ENCODE results near the gene CCDC136. TPM values are rescaled to one million over a fixed set of nuclear protein-coding genes. Genes with fewer than 3 reads are reported as not detected.

The CCDC136 gene
- total RNA-seq, 1 donor from 2014 or later, result 1.3 TPM

DNA sequence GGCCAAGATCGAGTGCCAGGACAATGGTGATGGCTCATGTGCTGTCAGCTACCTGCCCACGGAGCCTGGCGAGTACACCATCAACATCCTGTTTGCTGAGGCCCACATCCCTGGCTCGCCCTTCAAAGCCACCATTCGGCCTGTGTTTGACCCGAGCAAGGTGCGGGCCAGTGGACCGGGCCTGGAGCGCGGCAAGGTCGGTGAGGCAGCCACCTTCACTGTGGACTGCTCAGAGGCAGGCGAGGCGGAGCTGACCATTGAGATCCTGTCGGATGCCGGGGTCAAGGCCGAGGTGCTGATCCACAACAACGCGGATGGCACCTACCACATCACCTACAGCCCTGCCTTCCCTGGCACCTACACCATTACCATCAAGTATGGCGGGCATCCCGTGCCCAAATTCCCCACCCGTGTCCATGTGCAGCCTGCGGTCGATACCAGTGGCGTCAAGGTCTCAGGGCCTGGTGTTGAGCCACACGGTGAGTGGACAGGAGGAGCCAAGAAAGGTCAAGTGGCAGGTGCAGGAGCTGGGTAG lies 53.1 kb downstream of the CCDC136 start:
- no peak for DNase-seq (ENCODE audit: low read depth in 2 of 2)

DNA sequence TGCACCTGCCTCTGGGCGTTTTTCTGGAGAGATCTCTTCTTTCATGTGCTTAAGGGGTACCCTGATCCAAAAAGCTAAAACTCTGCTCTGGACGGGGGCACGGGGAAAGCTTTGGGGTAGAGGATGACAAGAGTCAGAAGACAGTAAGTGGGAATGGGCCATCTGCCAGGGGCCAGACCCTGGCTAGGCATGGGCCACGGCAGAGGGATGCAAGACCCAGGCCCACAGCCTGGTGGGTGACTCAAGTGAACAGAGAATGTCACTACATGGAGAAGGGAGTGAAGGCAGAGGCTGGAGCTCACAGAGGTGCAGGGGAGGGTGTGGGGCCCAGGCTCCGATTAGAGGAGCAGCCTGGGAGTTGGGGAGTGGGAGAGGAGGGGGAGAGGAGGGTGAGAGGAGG lies 53.7 kb downstream of the CCDC136 start:
- no peak for DNase-seq (ENCODE audit: low read depth in 2 of 2)

DNA sequence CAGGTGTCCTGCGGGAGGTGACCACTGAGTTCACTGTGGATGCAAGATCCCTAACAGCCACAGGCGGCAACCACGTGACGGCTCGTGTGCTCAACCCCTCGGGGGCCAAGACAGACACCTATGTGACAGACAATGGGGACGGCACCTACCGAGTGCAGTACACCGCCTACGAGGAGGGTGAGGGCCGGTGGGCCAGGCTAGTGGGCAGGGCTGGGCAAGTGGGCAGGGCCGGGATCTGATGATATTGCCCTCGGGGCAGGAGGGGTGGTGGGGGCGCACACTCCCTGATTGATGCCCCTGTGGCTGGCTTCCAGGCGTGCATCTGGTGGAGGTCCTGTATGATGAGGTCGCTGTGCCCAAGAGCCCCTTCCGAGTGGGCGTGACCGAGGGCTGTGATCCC lies 54.2 kb downstream of the CCDC136 start:
- no peak for DNase-seq (ENCODE audit: low read depth in 2 of 2)

DNA sequence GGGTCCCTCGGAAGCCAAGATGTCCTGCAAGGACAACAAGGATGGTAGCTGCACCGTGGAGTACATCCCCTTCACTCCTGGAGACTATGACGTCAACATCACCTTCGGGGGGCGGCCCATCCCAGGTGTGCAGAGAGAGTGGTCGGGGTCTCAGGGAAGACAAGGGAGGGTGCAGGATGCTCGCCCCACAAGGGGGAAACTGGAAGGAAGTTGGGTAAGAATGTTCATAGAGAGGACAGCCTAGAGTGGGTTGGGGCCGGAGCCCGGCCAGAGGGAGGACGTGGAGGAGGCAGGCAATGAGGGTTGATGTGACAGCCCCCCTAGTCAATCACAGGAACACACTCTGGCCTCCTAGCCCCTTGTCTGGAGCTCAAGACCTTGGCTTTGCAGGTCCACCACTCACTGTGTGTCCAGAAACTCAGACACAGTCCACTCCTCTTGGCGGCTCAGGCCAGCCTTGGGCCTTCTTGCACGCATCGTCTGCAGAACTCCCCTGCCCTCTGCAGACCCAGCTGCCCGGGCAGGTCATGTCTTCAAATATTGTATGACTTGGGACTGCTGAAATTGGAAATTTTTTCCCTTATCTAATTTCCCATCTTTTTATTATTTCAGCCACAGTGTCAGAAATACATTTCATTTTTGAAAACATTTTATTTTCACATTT lies 55.1 kb downstream of the CCDC136 start:
- DNase-seq (ENCODE audit: low read depth in 2 of 2), result no peak

DNA sequence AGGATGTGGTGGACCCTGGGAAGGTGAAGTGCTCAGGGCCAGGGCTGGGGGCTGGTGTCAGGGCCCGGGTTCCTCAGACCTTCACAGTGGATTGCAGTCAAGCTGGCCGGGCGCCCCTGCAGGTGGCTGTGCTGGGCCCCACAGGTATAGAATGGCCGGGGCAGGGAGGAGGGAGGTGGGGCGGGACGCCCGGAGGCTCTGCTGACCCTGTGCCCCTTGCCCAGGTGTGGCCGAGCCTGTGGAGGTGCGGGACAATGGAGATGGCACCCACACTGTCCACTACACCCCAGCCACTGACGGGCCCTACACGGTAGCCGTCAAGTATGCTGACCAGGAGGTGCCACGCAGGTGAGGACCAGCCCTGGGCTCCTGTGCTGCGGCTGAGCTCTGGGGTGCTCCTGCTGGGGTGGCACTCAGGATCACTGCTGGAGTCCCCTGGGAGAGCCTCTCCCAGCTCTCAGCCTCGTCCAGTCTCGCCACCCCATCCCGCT lies 56.0 kb downstream of the CCDC136 start:
- DNase-seq (ENCODE audit: low read depth in 2 of 2), result no peak

DNA sequence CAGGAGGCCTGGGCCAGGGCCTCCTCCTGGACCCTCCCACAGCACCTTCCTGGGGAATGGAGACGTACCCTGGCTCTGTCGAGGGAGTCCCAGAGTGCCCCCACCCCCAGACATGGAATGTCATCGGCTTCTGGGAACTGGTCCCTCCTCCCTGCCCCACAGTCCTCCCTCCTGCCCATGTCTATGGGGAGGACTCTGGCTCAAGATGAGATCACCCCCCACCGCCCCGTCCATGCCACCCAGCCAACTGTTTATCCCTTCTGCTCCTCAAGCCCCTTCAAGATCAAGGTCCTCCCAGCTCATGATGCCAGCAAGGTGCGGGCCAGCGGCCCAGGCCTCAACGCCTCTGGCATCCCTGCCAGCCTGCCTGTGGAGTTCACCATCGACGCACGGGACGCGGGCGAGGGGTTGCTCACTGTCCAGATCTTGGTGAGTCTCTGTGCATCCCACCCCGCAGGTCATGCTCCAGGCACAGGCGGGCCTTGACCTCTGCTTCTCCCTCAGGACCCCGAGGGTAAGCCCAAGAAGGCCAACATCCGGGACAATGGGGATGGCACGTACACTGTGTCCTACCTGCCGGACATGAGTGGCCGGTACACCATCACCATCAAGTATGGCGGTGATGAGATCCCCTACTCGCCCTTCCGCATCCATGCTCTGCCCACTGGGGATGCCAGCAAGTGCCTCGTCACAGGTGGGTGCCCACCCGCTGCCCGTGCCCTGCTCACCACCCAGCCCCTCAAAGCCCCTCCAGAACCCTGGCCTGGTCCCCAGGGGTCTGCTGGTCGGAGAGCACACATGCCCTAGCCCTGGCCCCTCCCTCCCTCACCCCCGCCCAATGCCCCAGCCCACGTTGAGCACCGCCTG lies 56.8 kb downstream of the CCDC136 start:
- no peak for DNase-seq (ENCODE audit: low read depth in 2 of 2)

DNA sequence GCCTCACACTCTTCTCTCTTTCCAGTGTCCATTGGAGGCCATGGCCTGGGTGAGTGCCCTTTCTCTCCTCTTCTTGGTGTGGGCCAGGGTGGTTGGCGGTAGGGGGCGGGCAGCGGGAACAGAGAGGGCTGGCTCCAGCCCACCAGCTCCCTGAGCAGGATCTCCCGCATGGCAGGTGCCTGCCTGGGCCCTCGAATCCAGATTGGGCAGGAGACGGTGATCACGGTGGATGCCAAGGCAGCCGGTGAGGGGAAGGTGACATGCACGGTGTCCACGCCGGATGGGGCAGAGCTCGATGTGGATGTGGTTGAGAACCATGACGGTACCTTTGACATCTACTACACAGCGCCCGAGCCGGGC lies 57.4 kb downstream of the CCDC136 start:
- no peak for DNase-seq (ENCODE audit: low read depth in 2 of 2)

DNA sequence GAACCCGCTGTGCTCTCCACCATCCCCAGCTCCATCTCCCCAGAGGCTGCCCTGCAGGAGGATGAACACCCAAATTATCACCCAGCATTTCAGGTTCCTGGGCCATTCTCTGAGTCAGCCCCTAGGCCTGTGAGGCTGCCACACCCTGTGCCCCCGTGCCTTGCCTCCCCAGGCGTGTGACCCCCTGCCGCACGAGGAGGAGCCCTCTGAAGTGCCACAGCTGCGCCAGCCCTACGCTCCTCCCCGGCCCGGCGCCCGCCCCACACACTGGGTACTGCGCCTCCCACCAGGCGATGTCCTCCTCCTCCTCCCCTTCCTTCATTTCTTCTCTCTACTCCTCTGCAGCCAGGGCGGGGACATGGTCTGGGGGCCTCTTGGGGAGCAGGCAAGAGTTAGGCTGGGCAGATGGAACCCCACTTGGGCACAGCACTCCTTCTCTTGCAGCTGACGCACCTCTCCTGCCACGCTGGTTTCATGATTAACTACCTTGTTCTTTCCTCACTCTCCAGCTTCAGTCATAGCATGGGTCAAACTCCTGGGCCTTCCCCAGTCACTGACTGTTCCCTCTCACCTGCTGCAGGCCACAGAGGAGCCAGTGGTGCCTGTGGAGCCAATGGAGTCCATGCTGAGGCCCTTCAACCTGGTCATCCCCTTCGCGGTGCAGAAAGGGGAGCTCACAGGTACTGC lies 58.2 kb downstream of the CCDC136 start:
- DNase-seq (ENCODE audit: low read depth in 2 of 2), result no peak

DNA sequence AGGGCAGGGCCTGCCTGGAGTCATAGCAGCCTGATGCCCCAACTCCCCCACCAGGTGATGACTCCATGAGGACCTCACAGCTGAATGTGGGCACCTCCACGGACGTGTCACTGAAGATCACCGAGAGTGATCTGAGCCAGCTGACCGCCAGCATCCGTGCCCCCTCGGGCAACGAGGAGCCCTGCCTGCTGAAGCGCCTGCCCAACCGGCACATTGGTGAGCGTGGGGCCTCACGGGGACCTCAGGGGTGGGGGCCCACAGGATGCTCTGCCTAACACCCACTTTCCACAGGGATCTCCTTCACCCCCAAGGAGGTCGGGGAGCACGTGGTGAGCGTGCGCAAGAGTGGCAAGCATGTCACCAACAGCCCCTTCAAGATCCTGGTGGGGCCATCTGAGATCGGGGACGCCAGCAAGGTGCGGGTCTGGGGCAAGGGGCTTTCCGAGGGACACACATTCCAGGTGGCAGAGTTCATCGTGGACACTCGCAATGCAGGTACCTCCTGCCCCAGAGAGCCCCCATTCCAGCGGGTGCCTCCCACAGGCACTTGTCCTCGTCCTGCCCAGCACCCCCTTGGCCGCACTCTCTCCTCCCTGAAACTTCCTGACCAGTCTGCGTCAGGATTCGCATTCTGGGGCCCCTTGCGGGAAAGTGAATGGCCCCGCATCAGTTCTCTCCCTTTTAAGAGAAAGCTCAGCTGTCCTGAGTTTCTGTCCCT lies 60.9 kb downstream of the CCDC136 start:
- no peak for DNase-seq (ENCODE audit: low read depth in 2 of 2)

DNA sequence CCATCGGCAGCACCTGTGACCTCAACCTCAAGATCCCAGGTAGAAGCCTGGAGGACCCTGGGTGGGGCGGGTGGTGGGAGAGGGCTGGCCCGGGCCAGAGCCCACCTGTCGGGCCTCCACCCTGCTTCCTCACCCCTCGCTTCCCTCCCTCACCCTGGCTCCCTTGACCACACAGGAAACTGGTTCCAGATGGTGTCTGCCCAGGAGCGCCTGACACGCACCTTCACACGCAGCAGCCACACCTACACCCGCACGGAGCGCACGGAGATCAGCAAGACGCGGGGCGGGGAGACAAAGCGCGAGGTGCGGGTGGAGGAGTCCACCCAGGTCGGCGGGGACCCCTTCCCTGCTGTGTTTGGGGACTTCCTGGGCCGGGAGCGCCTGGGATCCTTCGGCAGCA lies 62.0 kb downstream of the CCDC136 start:
- DNase-seq (ENCODE audit: low read depth in 2 of 2), result no peak

DNA sequence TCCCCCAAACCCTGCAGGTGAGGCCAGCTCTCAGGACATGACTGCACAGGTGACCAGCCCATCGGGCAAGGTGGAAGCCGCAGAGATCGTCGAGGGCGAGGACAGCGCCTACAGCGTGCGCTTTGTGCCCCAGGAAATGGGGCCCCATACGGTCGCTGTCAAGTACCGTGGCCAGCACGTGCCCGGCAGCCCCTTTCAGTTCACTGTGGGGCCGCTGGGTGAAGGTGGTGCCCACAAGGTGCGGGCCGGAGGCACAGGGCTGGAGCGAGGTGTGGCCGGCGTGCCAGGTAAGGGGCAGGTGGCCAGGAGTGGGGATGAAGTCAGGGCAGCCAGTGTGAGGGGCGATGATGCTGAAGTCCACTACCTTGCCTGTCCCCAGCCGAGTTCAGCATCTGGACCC lies 62.6 kb downstream of the CCDC136 start:
- DNase-seq (ENCODE audit: low read depth in 2 of 2), result no peak

DNA sequence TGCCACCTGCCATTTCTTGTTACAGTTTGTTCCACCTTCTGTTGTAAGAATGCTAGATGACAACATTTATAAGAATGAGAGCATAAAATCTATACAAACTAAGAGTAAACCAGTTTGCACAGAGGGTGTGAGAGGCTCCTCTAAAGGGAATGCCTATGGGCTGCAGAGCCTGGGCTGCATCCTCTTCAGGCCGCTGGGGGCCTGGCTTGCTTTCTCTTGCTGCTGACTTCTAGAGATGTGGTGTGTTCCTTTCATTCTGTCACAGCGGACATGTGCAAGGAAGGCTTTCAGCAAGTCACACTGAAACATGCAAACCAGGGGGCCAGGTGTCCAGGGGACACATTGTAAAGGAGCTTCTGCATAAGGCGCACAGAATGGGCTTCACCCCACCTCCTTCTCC lies 63.8 kb downstream of the CCDC136 start:
- no peak for DNase-seq (ENCODE audit: low read depth in 2 of 2)

DNA sequence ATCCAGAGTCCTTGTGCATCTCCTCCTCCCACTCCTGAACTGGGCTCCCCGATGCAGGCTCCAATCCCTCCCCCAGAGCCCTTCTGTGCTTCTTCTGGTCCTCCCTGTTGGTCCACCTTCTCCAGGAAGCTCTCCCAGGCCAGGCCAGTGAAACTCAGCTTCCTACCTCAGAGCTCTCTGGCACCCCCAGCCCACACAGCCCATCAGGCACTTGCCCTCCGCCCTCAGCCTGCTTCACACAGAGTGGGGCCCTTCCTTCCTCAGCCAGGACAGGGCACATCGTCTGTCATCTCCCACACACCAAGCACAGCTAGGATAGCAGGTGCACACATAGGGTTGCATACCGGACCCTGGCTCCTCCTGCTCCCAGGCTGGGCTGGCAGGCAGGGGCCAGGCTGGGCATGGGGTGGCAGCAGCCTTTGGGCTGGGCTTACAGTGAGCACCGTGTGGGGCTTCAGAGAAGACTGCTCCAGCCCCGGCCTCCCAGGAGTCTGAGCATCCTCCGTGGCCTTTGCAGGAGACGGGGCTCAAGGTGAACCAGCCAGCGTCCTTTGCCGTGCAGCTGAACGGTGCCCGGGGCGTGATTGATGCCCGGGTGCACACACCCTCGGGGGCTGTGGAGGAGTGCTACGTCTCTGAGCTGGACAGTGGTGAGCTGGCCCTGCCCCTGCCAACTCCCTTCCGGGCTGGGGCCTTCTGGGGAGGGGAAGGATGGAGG lies 64.4 kb downstream of the CCDC136 start:
- DNase-seq (ENCODE audit: low read depth in 2 of 2), result no peak

DNA sequence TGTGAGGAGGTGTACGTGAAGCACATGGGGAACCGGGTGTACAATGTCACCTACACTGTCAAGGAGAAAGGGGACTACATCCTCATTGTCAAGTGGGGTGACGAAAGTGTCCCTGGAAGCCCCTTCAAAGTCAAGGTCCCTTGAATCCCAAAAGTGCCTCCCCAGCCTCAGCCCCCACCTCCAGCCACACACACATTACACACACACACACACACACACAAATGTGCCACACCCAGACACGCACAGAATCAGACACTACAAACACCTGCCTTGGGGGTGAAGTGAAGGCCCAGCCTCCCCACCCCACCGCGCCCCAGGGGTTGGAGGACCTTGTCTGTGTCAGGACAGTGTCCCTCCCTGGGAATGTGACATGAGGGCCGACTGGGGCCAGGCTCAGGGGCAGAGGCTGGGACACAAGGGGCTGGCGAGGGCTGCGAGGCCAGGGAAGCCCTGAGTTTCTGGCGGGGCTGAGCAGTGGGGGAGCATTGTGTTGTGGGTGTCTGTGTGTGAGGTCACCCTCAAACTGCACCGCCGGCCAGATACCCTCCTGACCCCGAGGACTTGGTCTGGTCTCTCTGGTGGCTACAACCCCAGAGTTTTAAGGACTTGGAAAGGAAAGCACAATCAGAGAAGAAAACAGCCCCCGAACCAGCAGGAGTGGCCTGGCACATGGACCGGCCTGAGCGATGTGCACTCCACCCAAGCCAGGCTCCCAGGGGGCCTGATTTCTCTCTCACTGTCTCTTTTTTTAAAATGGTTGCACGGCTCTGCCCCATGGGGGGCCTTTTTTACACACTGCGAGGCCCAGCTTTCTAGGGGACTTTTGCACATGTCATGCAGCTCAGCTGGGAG lies 66.8 kb downstream of the CCDC136 start:
- no peak for DNase-seq (ENCODE audit: low read depth in 2 of 2)

DNA sequence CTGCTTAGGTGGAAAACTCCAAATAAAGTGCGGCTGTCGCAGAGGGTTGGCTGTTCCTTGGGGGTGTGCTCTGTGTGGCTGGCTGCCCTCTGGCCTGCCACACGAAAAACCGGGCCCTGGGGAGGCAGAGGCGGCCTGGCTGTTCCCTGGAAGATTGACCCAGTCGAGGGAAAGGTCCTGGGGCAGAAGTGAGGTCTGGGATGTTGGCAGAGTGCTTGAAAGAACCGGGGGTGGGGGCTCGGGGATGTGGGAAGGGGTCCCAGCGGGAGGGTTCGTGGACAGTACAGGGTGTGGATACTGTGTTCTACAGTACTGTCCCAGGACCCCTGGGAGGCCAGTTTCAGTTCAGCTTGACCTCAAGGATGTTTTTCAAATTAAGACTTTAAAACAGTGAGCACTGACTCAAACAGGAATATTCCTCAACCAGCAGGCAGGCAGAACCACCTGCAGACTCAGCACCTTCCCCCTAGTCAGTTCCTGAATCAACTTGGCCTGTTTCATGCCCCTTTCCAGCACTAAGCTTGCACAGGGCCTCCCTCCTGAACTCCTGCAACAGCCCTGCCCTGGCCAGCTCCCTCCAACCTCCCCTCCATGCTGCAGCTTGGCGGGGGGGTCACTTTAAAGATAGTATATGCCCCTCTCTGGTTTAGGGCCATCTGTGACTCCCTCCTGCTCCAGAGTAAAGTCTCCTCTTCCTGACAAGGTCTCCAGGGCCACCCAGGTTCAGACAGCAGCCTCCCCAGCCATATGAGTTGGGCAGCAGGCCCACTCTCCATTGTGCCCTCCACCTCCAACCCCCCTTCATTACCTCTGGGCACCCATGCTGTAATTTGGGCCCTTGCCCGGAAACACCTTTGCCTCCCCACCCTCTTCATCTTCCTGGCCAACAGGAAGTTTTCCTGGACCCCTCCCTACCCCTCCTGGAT lies 67.7 kb downstream of the CCDC136 start:
- DNase-seq (ENCODE audit: low read depth in 2 of 2), result peak in 1 of 2 donors; percentile 14

DNA sequence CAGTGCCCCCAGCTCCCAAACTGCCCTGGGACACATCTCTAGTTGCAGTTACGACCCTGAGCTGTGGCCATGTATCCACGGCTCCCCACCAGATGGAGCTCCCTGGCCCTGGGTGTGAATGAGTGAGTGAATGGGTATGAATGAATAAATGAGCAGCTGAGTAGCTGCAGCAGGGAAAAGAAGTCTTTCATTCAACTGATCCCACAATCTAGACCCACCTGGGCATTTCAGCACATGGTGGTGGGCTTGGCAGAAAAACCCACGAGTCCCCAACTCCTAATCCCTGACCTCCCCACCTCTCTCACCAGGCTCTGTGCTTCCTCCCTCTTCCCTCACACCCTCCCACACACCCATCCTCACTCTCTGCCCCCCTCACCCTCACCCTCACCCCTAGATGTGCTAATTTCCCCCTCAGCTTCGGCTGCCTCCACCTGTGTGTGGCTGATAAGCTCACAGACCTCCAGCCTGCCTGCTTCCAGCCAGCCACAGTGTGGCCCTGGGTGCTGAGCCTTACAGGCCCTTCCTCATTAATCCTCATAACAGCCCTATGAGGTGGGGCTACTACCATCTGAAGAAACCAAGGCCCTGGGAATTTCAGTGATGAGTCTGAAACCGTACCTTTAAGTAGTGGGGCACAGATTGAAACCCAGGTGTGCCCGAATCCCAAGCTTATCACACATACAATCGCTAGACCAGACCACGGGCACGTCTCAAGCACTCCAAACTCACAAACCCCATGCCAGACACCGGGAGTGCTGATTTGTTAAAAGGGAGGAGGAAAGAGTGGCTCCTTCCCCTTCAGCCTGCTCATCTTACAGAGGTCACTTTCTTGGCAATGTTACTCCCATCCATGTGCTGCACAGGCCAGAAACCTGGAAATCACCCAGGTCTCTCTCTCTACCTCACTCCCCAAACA lies 68.6 kb downstream of the CCDC136 start:
- DNase-seq (ENCODE audit: low read depth in 2 of 2), result peak in 1 of 2 donors; percentile 37

DNA sequence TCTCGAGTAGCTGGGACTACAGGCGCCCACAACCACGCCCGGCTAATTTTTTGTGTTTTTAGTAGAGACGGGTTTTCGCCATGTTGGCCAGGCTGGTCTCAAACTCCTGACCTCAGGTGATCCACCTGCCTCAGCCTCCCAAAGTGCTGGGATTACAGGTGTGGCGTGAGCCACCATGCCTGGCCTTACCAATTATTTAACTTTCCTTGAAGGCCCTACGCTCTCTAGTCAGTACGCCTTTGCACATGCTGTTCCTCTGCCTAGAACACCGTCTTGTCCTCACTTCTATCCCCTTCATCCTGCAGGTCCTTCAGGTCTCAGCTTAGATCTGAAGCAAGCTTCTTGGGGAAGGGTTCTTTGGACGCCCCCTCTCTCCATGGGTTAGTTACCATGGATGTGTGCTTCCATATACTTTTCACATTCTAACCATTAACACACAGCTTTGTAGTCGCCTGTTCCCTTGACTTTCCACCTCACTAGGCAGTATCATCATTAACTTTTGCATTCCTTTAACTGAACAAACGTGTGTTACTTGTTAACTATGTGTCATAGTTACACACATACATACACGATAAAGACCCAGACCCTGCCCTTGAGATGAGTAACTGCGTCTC lies 70.3 kb downstream of the CCDC136 start:
- no peak for DNase-seq (ENCODE audit: low read depth in 2 of 2)

Data from dermis microvascular lymphatic vessel endothelial cell (primary cell).